ENCODE measurements around the gene MTFP1.

GRCh38 chr22:30405731-30406130 is 19.8 kb upstream of the MTFP1 start:
- TF ChIP-seq, protein P1, sequence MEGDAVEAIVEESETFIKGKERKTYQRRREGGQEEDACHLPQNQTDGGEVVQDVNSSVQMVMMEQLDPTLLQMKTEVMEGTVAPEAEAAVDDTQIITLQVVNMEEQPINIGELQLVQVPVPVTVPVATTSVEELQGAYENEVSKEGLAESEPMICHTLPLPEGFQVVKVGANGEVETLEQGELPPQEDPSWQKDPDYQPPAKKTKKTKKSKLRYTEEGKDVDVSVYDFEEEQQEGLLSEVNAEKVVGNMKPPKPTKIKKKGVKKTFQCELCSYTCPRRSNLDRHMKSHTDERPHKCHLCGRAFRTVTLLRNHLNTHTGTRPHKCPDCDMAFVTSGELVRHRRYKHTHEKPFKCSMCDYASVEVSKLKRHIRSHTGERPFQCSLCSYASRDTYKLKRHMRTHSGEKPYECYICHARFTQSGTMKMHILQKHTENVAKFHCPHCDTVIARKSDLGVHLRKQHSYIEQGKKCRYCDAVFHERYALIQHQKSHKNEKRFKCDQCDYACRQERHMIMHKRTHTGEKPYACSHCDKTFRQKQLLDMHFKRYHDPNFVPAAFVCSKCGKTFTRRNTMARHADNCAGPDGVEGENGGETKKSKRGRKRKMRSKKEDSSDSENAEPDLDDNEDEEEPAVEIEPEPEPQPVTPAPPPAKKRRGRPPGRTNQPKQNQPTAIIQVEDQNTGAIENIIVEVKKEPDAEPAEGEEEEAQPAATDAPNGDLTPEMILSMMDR (conservative IDR thresholded peaks at IDR 0.05; ENCODE audit: low read depth, low read length), result no peak
- TF ChIP-seq EZH2 (IDR thresholded peaks at IDR 0.05; ENCODE audit: low read length, unreplicated experiment), result no peak

All from PC-3 (cell line).